GM12878 (cell line): ENCODE measurements around the gene SON. TPM values are rescaled to one million over a fixed set of nuclear protein-coding genes. Genes with fewer than 3 reads are reported as not detected.
A peak's percentile ranks its signal among the peaks of the same experiment; 100 is the strongest.

Experiments
- BACH1 ChIP-seq: fragments of 450-650 bp; IDR thresholded peaks from 2 replicates; pipeline ENCODE4 v1.6.1; 2017; ENCODE audit warnings: mild to moderate bottlenecking, borderline replicate concordance
- FOS ChIP-seq: IDR thresholded peaks from 3 replicates; pipeline ENCODE4 v1.6.1; 2011; ENCODE audit warnings: borderline replicate concordance; ENCODE audit not compliant: insufficient read length; ENCODE audit errors: extremely low read depth
- GABPA ChIP-seq: IDR thresholded peaks from 2 replicates; pipeline ENCODE4 v1.6.1; 2014; ENCODE audit warnings: antibody characterized with exemption, low read depth, mild to moderate bottlenecking, inconsistent platforms
- IRF4 ChIP-seq: IDR thresholded peaks from 2 replicates; pipeline ENCODE4 v1.6.1; 2011; ENCODE audit warnings: low read depth, low read length
- NR2F1 ChIP-seq: fragments of 450-650 bp; conservative IDR thresholded peaks from 2 replicates; pipeline ENCODE4 v1.6.1; 2017; ENCODE audit warnings: mild to moderate bottlenecking
- POLR2AphosphoS2 ChIP-seq: IDR thresholded peaks from 2 replicates; pipeline ENCODE4 v1.6.1; 2011; ENCODE audit warnings: low read depth, mild to moderate bottlenecking, low read length, improper control_type of control experiment, moderate library complexity
- POLR2AphosphoS5 ChIP-seq: IDR thresholded peaks from 2 replicates; pipeline ENCODE4 v1.6.1; 2011; ENCODE audit warnings: mild to moderate bottlenecking, low read length, inconsistent platforms
- RAD21 ChIP-seq: IDR thresholded peaks from 2 replicates; pipeline ENCODE4 v1.6.1; 2011; ENCODE audit warnings: mild to moderate bottlenecking, low read depth, low read length, moderate library complexity; ENCODE audit not compliant: insufficient read depth
- RCOR1 ChIP-seq: conservative IDR thresholded peaks from 2 replicates; pipeline ENCODE4 v1.6.1; 2012; ENCODE audit warnings: low read depth, low read length, improper control_type of control experiment
- SMAD5 ChIP-seq: IDR thresholded peaks from 2 replicates; pipeline ENCODE4 v1.6.1; 2016; ENCODE audit warnings: antibody characterized with exemption, low read depth
- SP1 ChIP-seq: IDR thresholded peaks from one replicate; pipeline ENCODE4 v1.6.1; 2011; ENCODE audit warnings: low read depth, low read length
- SREBF1 ChIP-seq: IDR thresholded peaks from 2 replicates; pipeline ENCODE4 v1.6.1; 2012; ENCODE audit warnings: mild to moderate bottlenecking, low read length
- WRNIP1 ChIP-seq: IDR thresholded peaks from 2 replicates; pipeline ENCODE4 v1.6.1; 2011; ENCODE audit warnings: low read depth, low read length, improper control_type of control experiment, borderline replicate concordance
- polyA plus RNA-seq, 11 experiments: library from polyadenylated mRNA; depleted of rRNA in 4 of 11; unstranded in 6 of 11; stranded (reverse) in 5 of 11; fragments of >200 nt; fragmentation: Nextera tagmentation in 4 of 11; fragmentation: Illumina TruSeq in 1 of 11; extraction: Ambion mirVana in 4 of 11; extraction: Trizol in 1 of 11; gene quantifications; 1 replicate in 1 of 11; 2 replicates in 10 of 11; pipeline versions ENCODE4 v1.2.1 to v1.2.3, GENCODE V29; 2011 to 2016; ENCODE audit warnings: inconsistent platforms in 2 of 11, missing spikeins in 2 of 11, low read depth in 1 of 11
- total RNA-seq, 4 experiments: library from RNA; depleted of rRNA in 3 of 4; stranded (reverse); fragments of >200 nt in 3 of 4; fragmentation: Illumina TruSeq in 1 of 4; extraction: Trizol in 1 of 4; gene quantifications; 2 replicates each; pipeline versions ENCODE4 v1.2.1 to v1.2.3, GENCODE V29; 2013 to 2021
- TF ChIP-seq, protein P1 (sequence below): IDR thresholded peaks from 2 replicates; pipeline ENCODE4 v1.6.1; 2012; ENCODE audit warnings: low read length, inconsistent platforms
- TF ChIP-seq, protein P2 (sequence below): IDR thresholded peaks from 2 replicates; pipeline ENCODE4 v1.6.1; 2011; ENCODE audit warnings: borderline replicate concordance, low read depth, mild to moderate bottlenecking, moderate library complexity, low read length; ENCODE audit not compliant: insufficient read depth, poor library complexity, severe bottlenecking
- TF ChIP-seq, protein P3 (sequence below): IDR thresholded peaks from 2 replicates; pipeline ENCODE4 v1.6.1; 2012; ENCODE audit warnings: mild to moderate bottlenecking, low read depth, low read length
- TF ChIP-seq, protein P4 (sequence below): fragments of 450-650 bp; IDR thresholded peaks from 2 replicates; pipeline ENCODE4 v1.6.1; 2016; ENCODE audit warnings: mild to moderate bottlenecking
- TF ChIP-seq, protein P5 (sequence below): IDR thresholded peaks from 2 replicates; pipeline ENCODE4 v1.6.1; 2012; ENCODE audit warnings: low read depth, low read length, improper control_type of control experiment
- TF ChIP-seq, protein P6 (sequence below): fragments of 450-650 bp; IDR thresholded peaks from 2 replicates; pipeline ENCODE4 v1.6.1; 2017; ENCODE audit warnings: low read depth, mild to moderate bottlenecking, moderate library complexity

Gene SON
- total and polyA plus RNA-seq, 10 of the 15 experiments (the other 5 are each of a cell fraction or from before 2014, with no cell fraction given) = 95.7 to 788 (median 251) TPM

DNA sequence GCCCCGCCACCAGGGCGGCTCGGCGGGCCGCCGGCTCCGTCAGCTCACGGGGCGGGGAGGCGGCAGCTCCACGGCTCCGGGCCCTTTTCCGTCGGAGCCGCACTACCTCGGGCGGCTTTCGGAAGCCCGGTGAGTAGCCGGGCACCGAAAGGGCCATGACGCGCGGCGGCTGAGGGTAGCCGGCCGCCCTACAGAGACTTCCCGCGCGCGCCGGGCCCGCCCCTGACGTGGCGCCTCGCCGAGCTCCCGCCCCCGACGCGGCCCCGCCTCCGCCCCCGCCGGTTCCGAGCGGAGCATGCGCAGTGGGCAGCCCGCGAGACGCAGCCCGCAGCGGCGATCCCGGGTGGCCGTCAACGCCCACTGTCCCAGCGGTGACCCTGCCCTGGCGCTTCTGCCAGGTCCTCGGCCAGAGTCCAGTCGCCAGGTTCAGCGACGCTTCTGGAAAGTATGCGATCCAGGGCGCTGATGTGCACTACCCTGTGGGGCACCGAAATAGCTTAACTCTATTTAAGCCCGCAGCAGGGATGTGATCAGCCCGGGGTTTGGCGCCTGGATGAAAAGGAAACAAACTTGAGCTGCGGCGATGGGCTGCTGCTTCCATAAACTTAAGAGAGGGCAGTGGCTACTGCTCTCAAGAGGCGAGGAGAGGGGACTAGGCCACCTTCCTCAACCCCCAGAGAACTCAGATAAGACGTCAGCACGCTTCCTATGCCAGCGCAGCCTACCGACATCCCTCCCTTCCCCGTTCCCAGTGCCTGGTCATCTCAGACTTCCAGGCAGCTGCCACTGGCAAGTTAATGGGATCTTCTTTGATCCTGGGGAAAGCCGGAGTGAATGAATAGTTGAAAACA, 45.9 kb downstream of the SON start, which contains the start of gene DONSON (continued):
- peak; percentile 84; the same call in 1 of the 2 replicates for TF ChIP-seq POLR2AphosphoS2
- no peak for TF ChIP-seq RCOR1
- TF ChIP-seq, protein P1, sequence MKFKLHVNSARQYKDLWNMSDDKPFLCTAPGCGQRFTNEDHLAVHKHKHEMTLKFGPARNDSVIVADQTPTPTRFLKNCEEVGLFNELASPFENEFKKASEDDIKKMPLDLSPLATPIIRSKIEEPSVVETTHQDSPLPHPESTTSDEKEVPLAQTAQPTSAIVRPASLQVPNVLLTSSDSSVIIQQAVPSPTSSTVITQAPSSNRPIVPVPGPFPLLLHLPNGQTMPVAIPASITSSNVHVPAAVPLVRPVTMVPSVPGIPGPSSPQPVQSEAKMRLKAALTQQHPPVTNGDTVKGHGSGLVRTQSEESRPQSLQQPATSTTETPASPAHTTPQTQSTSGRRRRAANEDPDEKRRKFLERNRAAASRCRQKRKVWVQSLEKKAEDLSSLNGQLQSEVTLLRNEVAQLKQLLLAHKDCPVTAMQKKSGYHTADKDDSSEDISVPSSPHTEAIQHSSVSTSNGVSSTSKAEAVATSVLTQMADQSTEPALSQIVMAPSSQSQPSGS = no peak
- TF ChIP-seq, protein P2, sequence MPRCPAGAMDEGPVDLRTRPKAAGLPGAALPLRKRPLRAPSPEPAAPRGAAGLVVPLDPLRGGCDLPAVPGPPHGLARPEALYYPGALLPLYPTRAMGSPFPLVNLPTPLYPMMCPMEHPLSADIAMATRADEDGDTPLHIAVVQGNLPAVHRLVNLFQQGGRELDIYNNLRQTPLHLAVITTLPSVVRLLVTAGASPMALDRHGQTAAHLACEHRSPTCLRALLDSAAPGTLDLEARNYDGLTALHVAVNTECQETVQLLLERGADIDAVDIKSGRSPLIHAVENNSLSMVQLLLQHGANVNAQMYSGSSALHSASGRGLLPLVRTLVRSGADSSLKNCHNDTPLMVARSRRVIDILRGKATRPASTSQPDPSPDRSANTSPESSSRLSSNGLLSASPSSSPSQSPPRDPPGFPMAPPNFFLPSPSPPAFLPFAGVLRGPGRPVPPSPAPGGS = peak; percentile 90
- no peak for TF ChIP-seq FOS
- peak; percentile 17 for TF ChIP-seq SP1
- TF ChIP-seq SMAD5 = 0 out of 2 replicates have a peak, but pooled peaks have one; percentile 3
- TF ChIP-seq POLR2AphosphoS5 = 0 out of 2 replicates have a peak, but pooled peaks have one; percentile 40
- TF ChIP-seq IRF4 = no peak
- TF ChIP-seq, protein P3, sequence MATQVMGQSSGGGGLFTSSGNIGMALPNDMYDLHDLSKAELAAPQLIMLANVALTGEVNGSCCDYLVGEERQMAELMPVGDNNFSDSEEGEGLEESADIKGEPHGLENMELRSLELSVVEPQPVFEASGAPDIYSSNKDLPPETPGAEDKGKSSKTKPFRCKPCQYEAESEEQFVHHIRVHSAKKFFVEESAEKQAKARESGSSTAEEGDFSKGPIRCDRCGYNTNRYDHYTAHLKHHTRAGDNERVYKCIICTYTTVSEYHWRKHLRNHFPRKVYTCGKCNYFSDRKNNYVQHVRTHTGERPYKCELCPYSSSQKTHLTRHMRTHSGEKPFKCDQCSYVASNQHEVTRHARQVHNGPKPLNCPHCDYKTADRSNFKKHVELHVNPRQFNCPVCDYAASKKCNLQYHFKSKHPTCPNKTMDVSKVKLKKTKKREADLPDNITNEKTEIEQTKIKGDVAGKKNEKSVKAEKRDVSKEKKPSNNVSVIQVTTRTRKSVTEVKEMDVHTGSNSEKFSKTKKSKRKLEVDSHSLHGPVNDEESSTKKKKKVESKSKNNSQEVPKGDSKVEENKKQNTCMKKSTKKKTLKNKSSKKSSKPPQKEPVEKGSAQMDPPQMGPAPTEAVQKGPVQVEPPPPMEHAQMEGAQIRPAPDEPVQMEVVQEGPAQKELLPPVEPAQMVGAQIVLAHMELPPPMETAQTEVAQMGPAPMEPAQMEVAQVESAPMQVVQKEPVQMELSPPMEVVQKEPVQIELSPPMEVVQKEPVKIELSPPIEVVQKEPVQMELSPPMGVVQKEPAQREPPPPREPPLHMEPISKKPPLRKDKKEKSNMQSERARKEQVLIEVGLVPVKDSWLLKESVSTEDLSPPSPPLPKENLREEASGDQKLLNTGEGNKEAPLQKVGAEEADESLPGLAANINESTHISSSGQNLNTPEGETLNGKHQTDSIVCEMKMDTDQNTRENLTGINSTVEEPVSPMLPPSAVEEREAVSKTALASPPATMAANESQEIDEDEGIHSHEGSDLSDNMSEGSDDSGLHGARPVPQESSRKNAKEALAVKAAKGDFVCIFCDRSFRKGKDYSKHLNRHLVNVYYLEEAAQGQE = no peak
- TF ChIP-seq, protein P4, sequence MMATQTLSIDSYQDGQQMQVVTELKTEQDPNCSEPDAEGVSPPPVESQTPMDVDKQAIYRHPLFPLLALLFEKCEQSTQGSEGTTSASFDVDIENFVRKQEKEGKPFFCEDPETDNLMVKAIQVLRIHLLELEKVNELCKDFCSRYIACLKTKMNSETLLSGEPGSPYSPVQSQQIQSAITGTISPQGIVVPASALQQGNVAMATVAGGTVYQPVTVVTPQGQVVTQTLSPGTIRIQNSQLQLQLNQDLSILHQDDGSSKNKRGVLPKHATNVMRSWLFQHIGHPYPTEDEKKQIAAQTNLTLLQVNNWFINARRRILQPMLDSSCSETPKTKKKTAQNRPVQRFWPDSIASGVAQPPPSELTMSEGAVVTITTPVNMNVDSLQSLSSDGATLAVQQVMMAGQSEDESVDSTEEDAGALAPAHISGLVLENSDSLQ = no peak
- no peak for TF ChIP-seq SREBF1
- peak; percentile 86 for TF ChIP-seq BACH1
- peak; percentile 29; the same call in 1 of the 2 replicates for TF ChIP-seq NR2F1
- TF ChIP-seq, protein P5, sequence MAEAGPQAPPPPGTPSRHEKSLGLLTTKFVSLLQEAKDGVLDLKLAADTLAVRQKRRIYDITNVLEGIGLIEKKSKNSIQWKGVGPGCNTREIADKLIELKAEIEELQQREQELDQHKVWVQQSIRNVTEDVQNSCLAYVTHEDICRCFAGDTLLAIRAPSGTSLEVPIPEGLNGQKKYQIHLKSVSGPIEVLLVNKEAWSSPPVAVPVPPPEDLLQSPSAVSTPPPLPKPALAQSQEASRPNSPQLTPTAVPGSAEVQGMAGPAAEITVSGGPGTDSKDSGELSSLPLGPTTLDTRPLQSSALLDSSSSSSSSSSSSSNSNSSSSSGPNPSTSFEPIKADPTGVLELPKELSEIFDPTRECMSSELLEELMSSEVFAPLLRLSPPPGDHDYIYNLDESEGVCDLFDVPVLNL = peak; percentile 72
- TF ChIP-seq, protein P6, sequence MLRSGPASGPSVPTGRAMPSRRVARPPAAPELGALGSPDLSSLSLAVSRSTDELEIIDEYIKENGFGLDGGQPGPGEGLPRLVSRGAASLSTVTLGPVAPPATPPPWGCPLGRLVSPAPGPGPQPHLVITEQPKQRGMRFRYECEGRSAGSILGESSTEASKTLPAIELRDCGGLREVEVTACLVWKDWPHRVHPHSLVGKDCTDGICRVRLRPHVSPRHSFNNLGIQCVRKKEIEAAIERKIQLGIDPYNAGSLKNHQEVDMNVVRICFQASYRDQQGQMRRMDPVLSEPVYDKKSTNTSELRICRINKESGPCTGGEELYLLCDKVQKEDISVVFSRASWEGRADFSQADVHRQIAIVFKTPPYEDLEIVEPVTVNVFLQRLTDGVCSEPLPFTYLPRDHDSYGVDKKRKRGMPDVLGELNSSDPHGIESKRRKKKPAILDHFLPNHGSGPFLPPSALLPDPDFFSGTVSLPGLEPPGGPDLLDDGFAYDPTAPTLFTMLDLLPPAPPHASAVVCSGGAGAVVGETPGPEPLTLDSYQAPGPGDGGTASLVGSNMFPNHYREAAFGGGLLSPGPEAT = no peak
- no peak for TF ChIP-seq WRNIP1
- TF ChIP-seq RAD21 = no peak
- TF ChIP-seq GABPA = no peak
